Activated CD8-positive, alpha-beta memory T cell treated with anti-CD3 and anti-CD28 coated beads for 1 hour (primary cell): ENCODE results near the gene SLC38A8.

Experiments used
- DNase-seq, 2 donors: peaks; one replicate each; pipeline ENCODE4 v3.0.0-alpha.2; 2020; ENCODE audit warnings: low read depth in 1 of 2; ENCODE audit errors: extremely low read depth in 1 of 2

The SLC38A8 gene

DNA sequence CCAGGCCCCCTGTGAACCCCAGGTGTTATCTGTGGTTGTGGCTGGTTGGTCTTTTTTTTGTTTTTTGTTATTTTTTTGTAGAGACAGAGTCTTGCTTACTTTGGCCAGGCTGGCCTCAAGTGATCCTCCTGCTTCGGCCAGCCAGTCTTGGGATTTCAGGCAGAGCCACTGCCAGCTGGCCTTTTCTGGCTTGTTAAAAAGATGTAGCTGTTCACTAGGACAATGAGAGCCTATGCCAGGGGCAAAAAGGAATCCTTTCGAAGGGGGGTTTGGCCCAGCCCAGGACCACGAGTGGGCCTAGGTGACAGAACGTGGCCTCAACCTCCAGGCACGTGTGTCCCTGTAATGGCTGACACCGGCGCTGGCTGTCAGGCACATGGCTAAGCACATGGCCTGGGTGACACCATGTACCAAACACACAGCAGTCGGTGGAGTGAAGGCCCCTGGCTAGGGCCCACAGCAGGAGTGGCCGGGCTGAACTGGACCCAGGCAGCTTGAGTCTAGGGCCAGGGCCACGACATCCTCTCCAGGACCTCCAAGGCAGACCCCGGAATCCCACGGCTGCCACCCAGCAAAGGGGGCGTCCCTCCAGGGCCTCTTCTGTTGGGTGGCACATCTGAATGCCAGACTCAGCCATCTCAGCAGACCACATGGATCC, 6.9 kb upstream of the SLC38A8 start:
- no peak for DNase-seq

DNA sequence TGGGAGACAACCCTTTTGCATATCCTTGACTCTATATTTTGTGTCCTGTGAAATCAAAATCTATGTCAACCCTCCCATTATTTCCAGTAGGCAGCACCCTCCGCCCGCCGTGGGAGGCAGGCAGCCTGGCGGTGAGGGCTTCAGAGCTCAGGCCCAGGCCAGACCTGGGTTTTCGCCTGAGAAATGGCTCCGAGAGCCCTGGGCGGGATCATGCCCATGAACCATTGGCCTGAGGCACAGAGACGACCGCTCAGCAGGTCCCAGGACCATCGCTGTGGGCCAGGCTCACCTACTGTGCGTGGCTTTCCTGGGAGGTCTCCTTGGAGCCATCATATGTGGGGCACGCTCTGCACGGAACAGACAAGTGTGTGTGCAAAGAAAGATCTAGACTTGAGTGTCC, 6.3 kb upstream of the SLC38A8 start:
- no peak for DNase-seq

GRCh38 chr16:84048270-84048669, 5.7 kb upstream of the SLC38A8 start:
- no peak for DNase-seq

GRCh38 chr16:84047626-84048025, 5.0 kb upstream of the SLC38A8 start:
- DNase-seq: no peak

GRCh38 chr16:84047206-84047605, 4.6 kb upstream of the SLC38A8 start:
- no peak for DNase-seq

GRCh38 chr16:84045818-84046470, 3.3 kb upstream of the SLC38A8 start:
- DNase-seq: no peak

- no peak for DNase-seq
These were observed 2.6 kb upstream of the SLC38A8 start for GRCh38 chr16:84045001-84045817.

DNA sequence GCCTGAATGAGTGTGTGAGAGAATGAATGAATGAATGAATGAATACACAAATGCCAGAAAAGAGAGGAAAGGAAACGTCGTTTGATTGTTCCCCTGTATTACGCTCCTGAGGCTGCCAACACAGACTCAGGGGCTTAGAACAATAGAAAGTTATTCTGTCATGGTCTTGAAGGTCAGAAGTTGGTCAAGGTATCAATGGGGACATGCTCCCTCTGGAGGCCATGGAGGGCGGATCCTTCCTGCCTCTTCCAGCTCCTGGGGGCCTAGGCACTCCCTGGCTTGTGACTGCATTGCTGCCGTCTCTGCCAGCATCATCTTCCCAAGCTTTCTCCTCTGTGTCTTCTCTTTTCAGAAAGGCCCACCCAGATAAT, 1.5 kb upstream of the SLC38A8 start:
- DNase-seq: no peak

DNA sequence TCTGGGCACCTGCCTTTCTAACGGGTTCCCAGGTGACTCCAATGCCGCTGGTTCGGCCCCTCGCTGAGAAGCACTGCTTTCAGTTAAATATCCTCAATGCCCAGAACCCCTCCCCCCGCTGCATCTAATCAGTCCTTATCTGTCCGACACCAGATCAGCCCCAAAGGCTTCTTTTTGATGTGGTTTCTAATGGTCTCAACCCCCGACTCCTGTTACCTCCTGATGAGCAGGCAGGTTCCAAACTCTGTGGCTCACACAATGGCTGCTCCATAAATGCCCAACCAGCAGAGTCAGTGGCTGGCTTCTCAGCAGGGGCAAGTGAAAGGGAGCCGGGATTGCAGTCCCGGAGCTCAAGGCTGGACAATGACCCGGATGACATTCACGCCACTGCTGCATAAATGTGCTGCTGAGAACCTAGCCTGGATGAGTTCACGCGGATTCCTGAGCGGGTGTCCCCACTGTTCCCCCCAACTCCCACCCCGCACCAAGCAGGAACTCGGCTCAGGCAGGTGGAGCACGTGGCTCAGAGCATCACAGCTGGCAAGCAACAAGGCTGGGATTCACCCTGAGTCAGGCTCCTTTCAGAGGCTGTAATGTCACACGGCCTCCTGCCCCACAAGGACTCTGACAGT, 1.0 kb upstream of the SLC38A8 start:
- DNase-seq: no peak

- no peak for DNase-seq
These were observed 387 bp upstream of the SLC38A8 start for GRCh38 chr16:84042879-84043485.

- DNase-seq: no peak
These were observed 714 bp downstream of the SLC38A8 start for GRCh38 chr16:84041881-84042280.

- no peak for DNase-seq
These were observed 1.5 kb downstream of the SLC38A8 start for GRCh38 chr16:84040823-84041820.

- DNase-seq: no peak
These were observed 2.3 kb downstream of the SLC38A8 start for GRCh38 chr16:84040226-84040822.

DNA sequence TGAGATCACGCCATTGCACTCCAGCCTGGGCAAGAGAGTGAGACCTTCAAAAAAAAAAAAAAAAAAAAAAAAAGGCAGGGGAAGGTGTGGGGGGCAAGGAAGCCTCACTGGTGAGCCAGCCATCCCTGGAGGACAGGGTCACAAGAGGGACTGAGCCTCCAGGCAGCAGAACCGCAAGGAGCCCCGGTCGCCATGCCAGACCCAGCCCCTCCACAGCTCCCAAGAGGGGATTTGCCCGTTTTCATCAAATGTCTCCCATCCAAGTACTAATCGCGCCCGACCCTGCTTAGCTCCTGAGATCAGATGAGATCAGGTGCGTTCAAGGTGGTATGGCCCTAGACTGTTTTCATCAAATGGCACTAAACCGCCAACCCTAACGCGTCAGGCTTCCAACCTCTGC, 2.9 kb downstream of the SLC38A8 start:
- no peak for DNase-seq

- no peak for DNase-seq
These were observed 4.1 kb downstream of the SLC38A8 start for GRCh38 chr16:84038469-84038868.

DNA sequence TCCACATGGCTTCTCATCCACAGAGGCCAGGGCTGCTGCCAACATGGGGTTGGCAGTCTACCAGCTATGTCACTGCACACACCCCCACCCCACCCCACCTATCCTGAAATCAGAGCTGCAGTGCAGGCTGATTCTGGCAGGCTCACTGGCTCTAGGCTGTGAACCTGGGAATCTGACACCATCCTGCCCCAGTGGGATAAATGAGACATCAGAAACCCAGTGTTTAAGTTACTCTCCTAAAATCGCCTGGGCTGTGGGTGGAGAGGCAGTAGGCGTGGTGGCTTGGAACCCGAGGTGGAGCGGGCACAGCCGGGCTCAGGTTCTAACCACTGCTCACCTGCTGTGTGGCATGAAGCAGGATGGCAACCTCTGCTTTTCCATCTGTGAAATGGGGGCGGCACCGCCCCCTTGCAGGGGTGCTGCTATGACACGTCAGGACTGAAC, 5.6 kb downstream of the SLC38A8 start:
- DNase-seq: no peak

GRCh38 chr16:84036131-84036530, 6.5 kb downstream of the SLC38A8 start:
- DNase-seq: no peak

DNA sequence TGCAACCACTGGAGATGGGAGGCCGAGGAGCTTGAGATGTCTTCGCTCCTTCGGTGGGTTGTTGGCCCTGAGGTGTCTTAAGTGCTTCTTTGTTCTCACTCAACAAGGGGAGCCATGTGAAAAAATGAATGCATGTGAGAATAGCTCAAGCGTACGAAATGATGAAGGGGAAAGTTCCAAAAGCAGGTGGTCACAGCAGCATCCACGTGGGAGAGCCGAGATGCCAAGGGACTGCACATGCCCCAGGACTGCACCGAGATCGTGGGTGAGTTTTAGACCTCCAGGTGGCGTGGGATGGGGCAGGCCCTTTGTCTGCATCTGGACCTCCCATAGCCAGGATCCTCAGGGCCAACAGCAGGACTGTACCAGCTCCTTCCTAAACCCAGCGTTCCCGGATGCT, 8.1 kb downstream of the SLC38A8 start:
- DNase-seq: no peak
